GM12891 (cell line): ENCODE results near the gene CHMP1A.

Experiments
- POLR2AphosphoS5 ChIP-seq: IDR thresholded peaks from 2 replicates; pipeline ENCODE4 v1.6.1; 2011; ENCODE audit warnings: low read depth, low read length, control low read depth
- TAF1 ChIP-seq: IDR thresholded peaks from 2 replicates; pipeline ENCODE4 v1.6.1; 2011; ENCODE audit warnings: low read depth, low read length, control low read depth

DNA sequence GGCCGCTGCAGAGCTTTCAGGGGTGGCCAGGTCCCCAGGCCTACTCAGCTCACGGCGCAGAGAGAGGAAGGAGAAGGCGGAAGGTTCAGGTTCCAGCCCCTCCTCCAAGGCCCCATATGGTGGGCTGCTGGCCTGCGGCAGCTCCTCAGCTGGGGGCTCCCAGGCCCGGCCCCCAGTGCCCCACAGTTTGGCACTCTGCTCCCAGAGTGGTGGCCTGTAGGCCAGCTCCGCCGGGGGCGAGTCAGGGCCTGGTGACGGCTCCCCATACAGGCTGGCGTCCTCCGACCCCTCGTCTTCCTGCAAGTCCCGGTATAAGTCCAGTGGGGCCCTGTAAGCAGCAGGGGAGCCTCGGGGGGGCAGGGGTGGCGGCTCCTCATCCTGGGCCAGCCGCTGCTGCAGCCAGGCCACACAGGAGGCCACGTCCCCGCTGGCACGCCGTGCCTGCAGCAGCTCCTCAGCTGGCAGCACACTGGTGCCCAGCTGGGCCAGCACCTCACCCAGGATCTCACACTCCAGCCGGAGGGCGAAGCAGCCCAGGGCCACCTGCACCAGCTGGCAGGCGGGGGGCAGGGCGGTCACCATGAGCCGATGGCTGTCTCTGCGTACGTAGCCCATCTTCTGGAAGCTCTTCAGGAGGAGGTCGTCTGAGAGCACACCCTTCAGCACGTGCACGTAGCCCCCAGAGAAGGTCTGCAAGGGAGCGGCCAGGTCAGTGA lies 40.3 kb upstream of the CHMP1A start:
- no peak for TF ChIP-seq TAF1
- no peak for TF ChIP-seq POLR2AphosphoS5
